Erythroblast (primary cell): ENCODE results near the gene PDE9A.

ENCODE experiments used
- GATA1 ChIP-seq: IDR thresholded peaks from 2 replicates; pipeline ENCODE4 v1.6.1; 2011; ENCODE audit warnings: low read depth, mild to moderate bottlenecking, control low read depth, low read length, moderate library complexity
- POLR2A ChIP-seq: IDR thresholded peaks from 2 replicates; pipeline ENCODE4 v1.6.1; 2011; ENCODE audit warnings: mild to moderate bottlenecking, low read length

DNA sequence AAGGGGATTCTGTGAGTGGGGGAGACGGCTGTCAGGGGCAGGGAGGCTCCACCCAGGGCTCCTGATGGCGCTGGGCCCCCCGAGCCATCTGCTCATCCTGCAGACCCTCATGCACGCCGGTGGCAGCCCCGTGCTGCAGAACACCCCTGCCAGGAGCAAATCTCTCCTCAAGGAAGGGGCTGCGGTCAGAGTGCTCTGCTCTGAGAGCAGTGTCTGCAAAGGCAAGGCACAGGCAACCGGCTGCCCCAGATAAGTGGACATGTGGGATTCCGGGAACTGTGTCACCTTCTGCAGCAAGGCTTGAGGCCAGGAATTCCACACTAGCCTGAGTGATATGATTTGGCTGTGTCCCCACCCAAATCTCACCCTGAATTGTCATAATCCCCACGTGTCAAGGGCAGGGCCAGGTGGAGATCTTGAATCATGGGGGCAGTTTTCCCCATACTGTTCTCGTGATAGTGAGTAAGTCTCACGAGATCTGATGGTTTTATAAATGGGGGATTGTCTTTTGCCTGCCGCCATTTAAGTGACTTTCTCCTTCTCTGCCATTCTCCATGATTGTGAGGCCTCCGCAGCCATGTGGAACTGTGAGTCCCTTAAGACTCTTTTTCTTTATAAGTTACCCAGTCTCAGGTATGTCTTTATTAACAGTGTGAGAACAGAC, 101.0 kb downstream of the PDE9A start:
- TF ChIP-seq POLR2A (no peak), GATA1 (no peak)
